NCI-H2196 (cell line): ENCODE data around the gene KCNJ5.

Source experiments
- DNase-seq: peaks from one replicate; lab custom pipeline; 2025; ENCODE audit not compliant: unreplicated experiment; lab: John Stamatoyannopoulos, UW

Gene KCNJ5

DNA sequence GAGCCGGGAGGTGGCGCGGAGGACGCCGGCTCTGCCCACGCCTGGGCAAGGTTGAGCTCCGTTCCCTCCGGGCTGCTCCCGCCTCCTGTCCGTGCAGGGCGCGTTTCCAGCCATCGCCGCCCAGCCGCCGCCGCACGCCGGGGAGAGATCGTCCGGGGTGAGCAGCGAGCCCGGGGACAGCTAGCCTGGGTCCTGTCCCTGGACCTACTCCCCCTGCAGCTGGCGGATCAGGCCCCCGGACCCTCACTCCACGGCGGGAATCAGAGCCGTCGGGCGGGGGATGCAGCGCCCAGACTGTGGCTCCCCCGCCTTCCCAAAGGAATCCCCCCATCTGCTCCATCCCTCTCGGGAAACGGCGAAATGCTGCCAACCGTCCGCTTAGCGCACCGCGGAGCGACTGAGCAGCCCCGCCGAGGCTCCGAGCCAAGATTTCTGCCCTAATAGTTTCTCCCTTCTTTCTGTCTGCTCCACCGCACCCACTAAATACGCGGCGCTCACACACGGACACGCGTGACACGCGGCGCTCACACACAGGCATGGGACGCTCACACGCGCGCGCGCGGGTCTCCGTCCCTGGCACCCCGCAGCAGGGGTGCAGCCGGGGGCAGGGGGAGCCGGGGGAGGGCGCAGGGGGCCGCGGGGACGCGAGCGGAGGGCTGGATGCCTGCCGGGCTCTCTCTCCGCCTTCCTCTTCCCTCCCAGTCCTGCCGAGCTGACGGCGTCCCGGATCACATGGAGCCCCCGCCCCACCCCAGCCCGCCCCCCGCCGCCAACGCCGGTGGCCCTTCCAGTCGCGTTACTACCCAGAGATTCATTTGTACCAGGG is at the start of gene KCNJ5:
KCNJ5 (plus strand) TSS at position 814 of the 826 bp plus-strand sequence. CDS start 19,918 bp downstream, outside the sequence.
- DNase-seq, result peak; percentile 32

DNA sequence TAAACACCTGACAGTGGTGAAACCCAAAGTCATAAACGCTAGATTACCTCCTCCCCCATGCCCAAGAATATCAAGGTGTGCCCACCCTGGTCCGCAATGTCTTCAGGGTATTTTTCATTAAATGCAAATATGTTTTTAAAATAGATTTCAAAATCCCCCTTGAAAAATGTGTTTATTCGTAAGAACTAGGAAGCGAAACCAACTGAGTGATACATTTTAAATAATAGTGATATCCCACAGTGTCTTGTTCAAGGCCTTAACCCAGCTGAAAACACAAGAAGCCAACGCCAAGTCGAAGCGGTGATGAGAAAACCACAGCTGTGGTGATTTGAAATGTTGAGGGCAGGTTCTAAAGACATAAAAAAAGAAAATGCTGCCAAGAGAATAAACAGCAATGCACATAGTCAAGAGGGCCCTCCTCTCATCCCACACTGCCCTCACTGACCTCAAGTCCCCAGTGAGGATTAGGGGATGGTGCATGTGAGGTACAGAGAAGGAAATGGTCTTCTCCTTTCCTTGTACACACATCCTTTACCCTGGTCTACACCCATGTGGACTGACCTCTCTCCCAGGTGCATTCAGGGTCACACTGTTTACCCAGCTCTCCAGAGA is 49.6 kb upstream of the KCNJ5 start:
- no peak for DNase-seq

DNA sequence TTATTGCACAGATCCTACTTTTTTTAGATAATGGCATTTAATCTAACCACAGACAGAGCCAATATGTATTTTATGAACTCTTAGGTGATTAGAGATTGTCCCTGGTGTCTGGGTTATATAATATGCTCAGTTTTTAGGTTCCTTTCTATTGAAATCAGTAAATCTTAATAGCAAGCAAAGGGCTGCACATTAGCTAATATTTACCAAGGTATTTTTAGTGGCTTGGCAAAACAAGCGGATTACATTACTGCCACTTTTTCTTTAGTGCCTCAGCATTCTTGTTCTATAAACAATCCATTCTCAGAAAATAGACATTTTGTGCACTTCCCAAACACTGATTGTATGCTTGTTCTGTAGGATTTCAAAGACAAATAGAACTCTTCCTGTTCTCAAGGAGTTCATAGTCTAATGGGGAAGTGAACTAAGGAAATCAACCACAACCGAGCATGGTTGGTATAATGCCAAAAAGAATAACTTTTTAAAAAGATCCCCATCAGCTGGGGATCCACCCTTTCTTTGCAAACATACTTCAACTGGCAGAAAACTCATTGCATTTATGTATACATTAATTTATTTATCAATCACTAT is 47.9 kb upstream of the KCNJ5 start:
- DNase-seq, result no peak

DNA sequence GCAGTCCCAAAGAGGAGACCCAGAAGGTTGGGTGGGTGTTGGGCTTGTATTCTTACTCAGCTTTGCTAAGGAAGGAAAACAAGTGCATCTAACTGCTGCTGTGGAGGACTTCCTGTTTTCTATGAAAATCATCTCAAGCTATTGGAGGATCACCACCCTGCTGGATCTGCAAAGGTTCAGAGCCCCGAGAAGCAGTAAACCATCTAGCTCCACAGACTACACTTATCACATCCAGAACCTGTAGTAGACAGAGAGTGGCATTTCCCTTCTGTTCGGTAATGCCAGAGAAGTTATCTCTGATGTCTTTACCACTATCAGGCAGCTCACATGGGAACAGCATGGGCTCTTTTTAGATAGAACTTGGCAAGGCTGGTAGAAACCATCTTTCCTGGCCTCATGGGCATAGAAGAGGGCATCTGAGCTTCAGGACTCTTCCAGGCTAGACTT is 45.8 kb upstream of the KCNJ5 start:
- no peak for DNase-seq

DNA sequence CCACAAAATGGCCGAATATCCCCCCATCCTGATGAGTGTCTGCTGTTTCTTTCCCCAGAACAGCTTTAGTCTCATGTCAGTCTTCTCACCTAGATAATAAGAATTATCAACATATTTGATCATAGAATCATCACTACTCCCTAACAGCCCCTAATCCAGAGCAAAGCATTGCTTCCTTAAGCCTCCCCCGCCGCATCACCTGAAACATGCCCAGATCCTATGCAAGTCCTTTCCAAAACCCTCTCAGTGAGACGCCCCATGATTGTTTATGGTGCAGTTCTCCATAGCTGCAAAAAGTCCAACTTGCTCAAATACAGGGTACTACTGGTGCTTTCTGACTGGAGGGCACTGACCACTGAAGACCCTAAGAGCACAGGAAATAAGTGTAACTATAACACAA is 44.2 kb upstream of the KCNJ5 start:
- no peak for DNase-seq

DNA sequence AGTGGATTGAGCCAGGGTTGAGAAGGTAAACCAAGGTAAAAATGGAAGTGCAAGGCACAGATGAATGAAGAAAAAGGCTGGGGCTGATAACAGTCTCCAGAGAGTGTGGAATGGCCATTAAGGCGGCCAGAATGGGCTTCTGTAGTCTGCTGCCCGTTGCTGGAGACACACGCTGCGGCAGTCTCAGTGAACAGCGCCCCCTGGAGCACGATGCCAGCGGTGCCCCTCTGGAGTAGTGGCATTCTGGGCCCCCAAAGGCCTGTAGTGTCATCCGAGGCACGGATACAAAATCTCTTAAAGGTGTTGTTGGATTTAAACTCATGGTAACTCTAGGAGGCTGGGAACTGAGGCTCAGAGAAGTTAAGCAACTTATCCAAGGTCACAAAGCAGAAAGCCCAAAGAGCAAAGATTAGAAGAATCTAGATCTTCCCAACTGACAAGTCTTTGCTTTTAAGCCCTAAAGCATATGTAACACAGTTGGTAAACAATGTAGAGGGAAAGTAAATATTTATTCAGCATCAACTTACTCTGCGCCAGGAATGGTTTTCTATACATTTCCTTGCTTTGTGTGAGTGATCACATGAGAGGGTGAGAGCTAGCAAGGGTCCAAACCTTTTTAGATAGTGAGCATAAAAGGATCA is 42.2 kb upstream of the KCNJ5 start:
- no peak for DNase-seq

DNA sequence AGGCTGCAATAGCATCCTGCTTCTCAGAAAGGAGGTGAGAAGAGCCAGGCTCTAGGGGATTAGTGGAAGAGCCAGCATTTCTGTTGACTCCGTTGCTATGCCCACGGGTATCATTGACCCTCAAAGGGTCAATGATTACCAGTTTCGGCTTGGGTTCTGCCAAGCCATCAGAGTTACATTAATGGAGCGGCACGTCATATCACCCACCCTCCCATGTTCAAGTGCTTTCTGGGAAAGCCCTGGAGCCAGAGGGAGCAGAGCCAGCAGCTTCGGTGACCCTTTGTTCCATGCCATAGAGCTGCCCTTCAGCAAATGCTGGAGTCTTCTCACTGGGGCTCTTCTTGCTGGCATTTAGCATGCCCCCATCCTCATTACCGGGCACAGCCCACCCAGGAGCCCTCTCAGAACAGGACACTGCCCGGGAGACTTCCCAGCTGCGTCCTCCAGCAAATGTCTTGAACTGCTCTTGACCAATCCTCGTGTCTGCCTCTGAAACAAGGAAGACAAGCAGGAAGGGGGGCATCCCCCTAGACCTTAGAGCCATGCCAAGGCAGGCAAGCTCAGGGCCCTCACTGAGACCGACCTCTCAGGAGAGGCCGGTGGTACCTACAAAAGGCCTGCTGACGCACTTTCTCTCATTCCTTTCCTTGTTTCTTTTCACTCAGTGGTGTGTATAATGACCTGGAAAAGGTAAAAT is 38.7 kb upstream of the KCNJ5 start:
- no peak for DNase-seq

DNA sequence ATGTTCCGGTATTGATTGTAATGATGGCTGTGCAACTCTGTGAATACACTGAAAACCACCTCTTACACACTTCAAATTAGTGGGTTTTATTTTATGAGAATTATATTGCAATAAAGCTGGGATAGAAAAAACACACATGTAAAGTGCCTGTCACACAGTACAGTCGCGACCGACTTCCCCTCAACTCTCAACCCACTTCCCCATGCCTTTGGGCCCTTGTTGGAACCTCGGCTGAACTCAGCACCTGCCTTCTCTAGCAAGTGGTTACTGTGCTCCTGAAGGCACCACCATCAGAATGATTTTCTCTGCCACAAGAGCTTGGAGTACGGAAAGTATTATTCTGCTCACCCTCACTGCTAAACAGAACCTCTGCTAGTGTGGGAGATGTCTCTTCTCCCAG is 37.6 kb upstream of the KCNJ5 start:
- no peak for DNase-seq

DNA sequence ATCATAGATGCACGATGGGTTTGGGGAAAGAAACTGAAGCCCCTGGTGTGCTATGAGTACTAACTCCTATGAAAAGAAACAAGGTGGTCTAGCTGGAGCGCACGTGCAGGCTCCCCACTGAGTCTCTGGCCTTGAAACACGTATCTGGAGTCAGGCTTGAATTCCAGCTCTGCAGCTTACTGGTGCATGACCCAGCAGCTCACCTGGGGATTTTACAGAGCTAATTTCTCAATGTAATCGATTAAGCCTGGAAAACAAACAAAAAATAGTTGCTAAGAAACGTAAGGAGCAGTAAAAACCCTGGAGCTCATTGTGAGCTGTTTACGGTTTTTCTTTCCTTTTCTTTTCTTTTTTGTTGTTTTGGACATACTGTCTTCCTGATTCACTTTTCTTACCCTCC is 36.3 kb upstream of the KCNJ5 start:
- DNase-seq, result no peak

DNA sequence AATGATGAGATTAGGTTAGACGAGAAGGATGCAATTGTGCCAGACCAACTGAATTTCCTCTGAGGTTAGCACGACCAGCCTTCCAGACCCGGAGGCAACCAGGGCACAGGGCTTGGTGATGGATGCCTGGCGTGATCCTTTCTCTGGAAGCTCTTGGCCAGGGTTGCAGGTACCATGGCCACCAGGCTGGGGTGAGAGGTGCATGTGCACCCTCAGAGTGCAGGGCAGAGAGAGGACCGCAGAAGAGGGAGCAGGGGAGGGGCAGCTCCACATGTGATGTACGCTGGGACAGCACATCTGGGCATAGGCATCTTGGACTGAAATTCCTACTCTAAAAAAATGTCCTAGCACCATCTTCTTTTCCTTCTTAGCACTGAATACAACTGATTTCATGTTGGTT is 34.9 kb upstream of the KCNJ5 start:
- no peak for DNase-seq

DNA sequence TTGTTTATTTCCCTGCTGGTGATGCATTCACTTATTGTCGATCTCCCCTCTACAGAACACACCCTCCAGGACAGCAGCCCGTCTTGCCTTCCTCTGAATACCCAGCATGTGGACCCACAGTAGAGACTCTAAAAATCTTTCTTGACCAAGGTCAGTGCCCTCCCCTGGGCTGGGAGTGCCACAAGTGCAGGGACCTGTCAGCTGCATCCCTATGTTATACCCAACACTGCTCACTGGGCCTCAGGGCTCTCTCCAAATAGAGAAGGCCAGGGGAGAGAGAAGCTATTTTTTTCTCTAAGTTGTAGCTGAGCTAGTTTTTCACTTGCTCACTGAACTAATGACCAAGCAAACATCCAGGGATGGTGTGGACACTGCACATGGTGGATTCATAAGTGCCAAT is 33.8 kb upstream of the KCNJ5 start:
- no peak for DNase-seq

DNA sequence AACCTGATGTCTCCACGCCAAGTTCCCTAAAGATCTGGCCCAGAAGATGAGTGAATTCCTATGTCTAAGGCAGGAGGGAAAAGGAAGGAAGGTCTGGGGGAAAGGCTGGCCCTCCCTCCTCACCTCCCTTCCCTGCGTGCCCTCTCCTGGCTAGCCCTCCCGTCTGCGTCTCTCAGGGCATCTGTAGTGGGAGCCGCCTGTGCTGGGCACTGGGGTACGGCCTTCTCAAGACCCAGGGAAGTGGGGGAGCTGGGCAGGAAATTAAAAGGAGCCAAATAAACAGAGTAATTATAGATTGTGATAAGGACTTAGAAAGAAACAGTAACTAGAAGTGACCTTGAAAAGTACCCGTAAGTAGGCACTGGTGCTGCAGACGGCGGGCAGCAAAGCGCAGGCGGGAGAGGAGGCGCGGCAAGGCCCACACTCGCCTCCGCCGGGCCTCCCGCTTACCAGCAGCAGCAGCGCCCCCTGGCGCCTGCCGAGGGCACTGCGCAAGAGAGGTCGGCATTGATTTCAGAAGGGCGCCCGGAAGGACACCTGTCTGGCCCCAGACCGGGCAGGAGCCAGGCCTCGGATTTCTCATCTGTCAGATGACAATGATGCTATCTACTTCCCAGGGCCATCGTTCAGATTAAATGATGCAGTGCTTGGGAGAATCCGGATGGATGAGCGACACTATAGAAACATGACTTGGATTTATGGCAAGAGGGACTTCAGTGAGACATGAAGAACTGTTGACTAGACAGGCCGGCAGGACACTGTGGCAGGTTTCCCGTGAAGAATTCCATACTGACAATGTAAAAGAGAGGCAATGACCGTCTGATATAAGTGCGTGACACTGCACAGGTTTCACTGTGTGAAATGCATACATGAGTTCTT is 31.4 kb upstream of the KCNJ5 start:
- DNase-seq, result no peak

DNA sequence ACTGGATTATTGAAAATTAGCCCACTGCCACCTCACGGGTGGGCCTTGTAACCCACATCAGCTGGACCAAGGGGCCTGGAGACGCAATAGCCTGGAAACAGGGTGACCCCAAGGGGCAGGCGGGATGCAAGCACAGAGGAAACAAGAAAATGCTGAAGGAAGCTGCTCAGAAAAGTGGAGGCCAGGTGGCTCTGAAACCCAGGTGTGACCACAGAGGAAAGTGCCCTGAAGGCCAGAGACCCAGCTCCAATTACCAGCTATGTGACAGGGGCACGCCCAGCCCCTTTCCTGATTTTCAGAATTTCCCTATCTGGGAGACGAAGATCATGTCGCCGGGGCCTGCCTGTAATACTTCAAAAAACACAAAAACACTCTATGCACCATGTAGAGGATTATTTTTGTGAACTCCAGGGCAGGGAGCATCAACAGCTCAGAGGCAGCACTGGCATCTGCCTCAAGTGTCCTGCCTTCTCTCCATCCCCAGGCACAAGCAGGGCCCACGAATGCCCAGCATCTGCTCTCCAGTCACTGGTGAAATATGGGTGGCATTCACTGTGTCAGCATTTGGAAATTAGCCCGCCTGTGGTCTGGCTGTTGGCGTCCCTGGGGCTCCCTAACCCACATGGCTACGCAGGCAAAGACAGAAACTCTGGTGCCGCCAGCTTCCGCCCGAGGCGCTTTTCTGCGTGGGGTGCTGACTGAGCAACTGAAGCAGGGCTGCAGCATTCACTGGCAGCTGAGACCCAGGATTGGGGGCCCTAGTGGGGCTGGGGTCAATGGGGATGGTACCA is 30.4 kb upstream of the KCNJ5 start:
- no peak for DNase-seq

DNA sequence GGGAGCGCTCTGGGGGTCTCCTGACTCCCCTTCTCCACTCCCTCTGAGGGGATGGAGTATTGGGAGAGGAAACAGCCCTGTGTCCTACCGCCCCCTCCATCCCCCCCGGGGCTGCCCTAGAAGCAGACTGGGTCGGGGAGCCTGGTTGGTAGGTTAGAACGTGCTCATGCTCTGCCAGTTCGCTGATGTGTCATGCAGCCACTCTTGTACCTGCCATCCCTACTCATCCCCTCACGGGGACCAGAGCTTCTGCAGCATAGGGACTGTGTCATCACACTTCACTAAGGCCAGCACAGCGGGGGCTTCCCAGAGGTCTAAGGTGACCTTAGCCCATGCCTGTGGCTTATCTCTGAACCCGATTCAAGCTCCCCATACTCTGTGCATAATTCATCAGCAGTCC is 28.8 kb upstream of the KCNJ5 start:
- DNase-seq, result no peak

DNA sequence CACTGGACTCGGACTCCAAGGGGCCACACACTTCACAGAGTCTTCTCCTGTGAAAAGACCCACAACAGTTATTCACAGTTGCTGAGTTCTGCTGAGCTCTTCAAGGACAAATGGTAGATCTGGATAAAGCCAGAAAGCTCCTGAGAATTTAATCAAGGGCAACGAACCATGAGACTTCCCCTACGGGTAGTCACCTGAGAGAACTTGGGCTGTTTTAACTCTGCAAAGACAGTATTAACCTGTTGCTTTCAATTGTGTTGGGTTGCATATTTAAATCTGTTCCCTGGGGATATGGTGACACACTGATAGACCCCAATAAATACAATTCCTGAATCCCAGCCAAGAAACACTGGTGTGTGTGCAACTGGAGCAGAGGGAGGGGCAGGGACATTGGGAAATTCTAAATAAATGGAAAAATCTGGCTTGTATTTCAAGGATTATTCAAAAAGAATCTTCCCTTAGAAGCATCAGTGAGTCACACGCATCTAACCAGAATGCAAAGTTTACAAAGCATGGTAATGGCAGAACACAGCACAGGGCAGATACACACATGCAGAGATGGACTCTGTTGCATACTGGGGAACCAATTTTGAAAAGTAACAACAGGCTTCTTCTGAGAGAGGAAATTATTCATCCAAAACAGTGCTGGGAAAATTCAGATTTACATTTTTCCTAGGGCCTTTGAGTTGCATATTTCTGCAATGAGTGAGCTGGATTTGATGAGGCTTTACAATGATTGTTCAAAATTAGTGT is 28.1 kb upstream of the KCNJ5 start:
- no peak for DNase-seq

DNA sequence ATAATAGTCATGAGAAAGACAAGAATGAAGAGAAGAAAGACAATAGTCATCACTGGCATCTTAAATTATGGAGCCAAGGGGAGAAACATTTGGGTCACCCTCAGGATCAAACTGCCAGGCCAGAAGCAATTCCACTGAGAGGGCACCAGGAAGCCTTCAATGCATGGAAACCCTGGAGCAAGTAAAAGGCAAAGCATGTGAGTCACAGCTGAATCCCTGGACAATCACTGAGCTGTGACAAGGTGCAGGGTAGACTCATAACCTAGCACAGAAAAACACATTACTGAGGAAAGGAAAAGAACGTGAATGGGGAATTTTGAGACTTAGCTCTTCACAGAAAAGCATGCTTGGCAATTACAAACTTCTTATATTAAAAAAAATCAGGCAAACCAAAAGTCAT is 25.7 kb upstream of the KCNJ5 start:
- DNase-seq, result no peak

DNA sequence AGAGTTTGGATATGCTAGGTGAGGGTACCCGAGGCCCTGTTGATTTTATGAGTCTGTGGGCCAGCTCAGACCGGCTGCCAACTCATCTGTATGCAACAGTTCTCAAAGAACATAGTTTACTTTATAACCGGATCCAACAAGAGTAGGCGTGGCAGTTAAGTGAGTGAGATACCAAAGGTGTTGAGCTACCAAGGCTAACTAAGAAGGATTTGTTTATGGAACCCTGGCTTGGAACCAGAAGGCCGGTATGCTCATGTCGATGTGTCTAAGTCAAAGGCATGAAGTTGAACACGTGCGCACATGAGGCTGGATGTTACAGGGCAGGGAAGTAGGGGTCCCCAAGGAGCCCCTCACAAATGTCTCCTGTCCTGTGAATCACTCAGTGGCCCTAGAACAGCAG is 23.9 kb upstream of the KCNJ5 start, which contains the start of gene KCNJ1:
KCNJ1 (minus strand) TSS at position 20 of the 400 bp plus-strand sequence. CDS start 27,053 bp downstream, outside the sequence.
- DNase-seq, result no peak

DNA sequence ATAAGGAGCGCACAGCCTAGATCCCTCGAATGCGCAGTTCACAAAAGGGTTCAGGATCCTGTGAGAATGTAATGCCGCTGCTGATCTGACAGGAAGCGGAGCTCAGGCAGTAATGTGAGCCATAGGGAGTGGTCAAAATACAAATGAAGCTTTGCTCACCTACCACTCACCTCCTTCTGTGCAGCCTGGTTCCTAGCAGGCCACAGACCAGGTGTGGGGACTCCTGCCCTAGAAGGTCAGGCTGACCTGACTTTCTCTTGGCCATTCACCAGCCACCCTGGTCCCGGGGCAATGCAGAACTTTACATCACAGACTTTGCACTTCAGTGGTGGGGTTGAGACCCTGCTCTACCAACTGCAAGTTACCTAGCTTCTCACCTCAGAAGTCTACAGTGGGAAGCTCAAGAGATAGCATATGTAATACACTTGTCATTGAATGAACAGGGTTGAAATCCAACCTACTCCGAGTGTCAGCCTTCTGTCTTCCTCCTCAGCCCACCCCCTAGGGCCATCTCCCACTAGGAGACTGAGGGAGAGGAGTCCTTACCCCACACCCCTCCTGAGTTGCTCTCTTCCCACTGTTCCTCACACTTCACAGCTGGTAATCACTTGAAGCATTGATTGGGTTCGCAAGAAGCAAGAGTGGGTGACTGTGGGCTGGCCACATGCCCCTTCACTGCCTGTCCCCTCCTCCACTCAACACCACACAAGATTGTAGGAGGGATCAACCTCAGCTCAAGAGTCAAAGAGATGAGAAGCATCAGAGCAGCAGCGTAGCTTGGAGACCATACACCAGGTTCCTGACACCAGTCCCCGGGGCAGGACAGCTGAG is 22.1 kb upstream of the KCNJ5 start:
- no peak for DNase-seq
